ENCODE measurements around the gene EFCAB9. TPM values are rescaled to one million over a fixed set of nuclear protein-coding genes. Genes with fewer than 3 reads are reported as not detected.
A peak's percentile ranks its signal among the peaks of the same experiment; 100 is the strongest.

EFCAB9 gene
- total RNA-seq, 1 experiment from 2014 or later: not detected

DNA sequence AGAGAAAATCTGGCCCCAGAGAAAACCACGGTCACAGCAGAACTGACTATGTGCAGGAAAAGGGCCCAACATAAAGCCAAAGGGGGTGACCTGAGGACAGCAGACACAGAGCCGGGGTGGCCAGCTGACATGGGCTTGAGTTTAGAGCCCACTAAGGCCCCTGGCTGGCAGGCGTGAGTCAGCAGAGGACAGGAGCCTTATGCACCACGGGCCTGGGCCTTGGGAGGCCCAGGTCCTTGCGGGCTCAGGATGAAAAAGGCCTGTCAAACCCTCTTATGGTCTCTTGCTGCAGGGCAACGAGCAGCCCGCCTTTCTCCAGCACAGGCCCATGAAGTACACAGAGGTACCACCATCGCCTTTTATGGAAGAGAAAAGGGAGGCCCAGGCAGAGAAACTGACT, 25.7 kb upstream of the EFCAB9 start:
- Histone ChIP-seq H3K18ac (ENCODE audit: insufficient read length, low read depth, low read length) (no peak overlapping the region), H3K79me1 (ENCODE audit: insufficient read depth, low read depth, low read length, poor library complexity, severe bottlenecking) (no peaks in the 10 kb centered on the region), H3K23me2 (ENCODE audit: insufficient read length, low read depth, low read length, poor library complexity, severe bottlenecking) (no peaks in the 10 kb centered on the region), H3K23ac (ENCODE audit: insufficient read length, low read depth, low read length) (no peak overlapping the region), H2BK15ac (ENCODE audit: low read depth, low read length) (no peak overlapping the region), H3K56ac (ENCODE audit: insufficient read length, low read depth, low read length) (no peak overlapping the region), H3K9me3 (ENCODE audit: control insufficient read depth, low read depth, low read length) (no peaks in the 10 kb centered on the region), H3K4me1 (ENCODE audit: insufficient read depth, low read length) (no peaks in the 10 kb centered on the region), H2BK5ac (ENCODE audit: insufficient read length, low read length) (no peak overlapping the region), H3K27ac (ENCODE audit: insufficient read length, low read depth, low read length) (no peak overlapping the region), H3K4ac (ENCODE audit: low read depth, low read length) (no peak overlapping the region; the same call in 1 of the 2 replicates), H2BK12ac (ENCODE audit: insufficient read length, low read depth, low read length) (no peak overlapping the region), H4K20me1 (ENCODE audit: control insufficient read depth, insufficient read depth, insufficient read length) (no peaks in the 10 kb centered on the region), H2AFZ (ENCODE audit: low read length) (no peak overlapping the region), H3T11ph (ENCODE audit: low read length) (no peak overlapping the region), H2AK5ac (ENCODE audit: insufficient read length, low read length) (no peak overlapping the region), H3K9ac (ENCODE audit: extremely low read depth, insufficient read length, low read length) (no peak overlapping the region), H2BK120ac (ENCODE audit: low read depth, low read length, poor library complexity, severe bottlenecking) (no peak overlapping the region), H2BK20ac (ENCODE audit: low read depth, low read length, poor library complexity, severe bottlenecking) (no peak overlapping the region), H4K91ac (ENCODE audit: insufficient read length, low read depth, low read length) (no peak overlapping the region), H3K4me2 (ENCODE audit: insufficient read depth, insufficient read length, low read length) (no peak overlapping the region), H3K14ac (ENCODE audit: insufficient read depth, low read length) (no peak overlapping the region), H3K79me2 (ENCODE audit: insufficient read depth, low read length) (no peaks in the 10 kb centered on the region), H4K8ac (replicated peaks; ENCODE audit: insufficient read length, low read depth, low read length) (no peak overlapping the region), H4K5ac (ENCODE audit: insufficient read length, low read depth, low read length) (no peak overlapping the region), H3K27me3 (ENCODE audit: insufficient read depth, low read length) (no peaks in the 10 kb centered on the region)
- Mint-ChIP-seq H3K4me3 (no peak overlapping the region), H3K27ac (peak overlapping the region in 1 of 3 experiments; percentile 4; a peak in 2 of 7 replicates), H3K9me3 (no peaks in the 10 kb centered on the region), H3K36me3 (ENCODE audit: insufficient read depth in 1 of 3, low read depth in 3 of 3) (no peaks in the 10 kb centered on the region; a peak in 1 of 7 replicates), H3K27me3 (ENCODE audit: low read depth) (no peaks in the 10 kb centered on the region; the same call in 1 of the 2 replicates), H3K4me1 (peaks cover 20% of the 10 kb centered on the region in 2 experiments)
- no CpG with 5 or more reads among the region's 8 CpGs for WGBS (ENCODE audit: extremely low coverage, insufficient read length, low lambda C conversion rate)
- TF ChIP-seq, protein P1, sequence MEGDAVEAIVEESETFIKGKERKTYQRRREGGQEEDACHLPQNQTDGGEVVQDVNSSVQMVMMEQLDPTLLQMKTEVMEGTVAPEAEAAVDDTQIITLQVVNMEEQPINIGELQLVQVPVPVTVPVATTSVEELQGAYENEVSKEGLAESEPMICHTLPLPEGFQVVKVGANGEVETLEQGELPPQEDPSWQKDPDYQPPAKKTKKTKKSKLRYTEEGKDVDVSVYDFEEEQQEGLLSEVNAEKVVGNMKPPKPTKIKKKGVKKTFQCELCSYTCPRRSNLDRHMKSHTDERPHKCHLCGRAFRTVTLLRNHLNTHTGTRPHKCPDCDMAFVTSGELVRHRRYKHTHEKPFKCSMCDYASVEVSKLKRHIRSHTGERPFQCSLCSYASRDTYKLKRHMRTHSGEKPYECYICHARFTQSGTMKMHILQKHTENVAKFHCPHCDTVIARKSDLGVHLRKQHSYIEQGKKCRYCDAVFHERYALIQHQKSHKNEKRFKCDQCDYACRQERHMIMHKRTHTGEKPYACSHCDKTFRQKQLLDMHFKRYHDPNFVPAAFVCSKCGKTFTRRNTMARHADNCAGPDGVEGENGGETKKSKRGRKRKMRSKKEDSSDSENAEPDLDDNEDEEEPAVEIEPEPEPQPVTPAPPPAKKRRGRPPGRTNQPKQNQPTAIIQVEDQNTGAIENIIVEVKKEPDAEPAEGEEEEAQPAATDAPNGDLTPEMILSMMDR (conservative IDR thresholded peaks at IDR 0.05): no peak
- DNase-seq: no peak

Measured in H9 (cell line).